Neural crest cell (in vitro differentiated cells): Measurements from ENCODE around the gene P4HA1. TPM values are rescaled to one million over a fixed set of nuclear protein-coding genes. Genes with fewer than 3 reads are reported as not detected.

ENCODE experiments used
- DNase-seq: peaks from one replicate; pipeline ENCODE4 v3.0.0; 2021; ENCODE audit warnings: low read depth, mixed read lengths, low spot score
- H3K27ac Mint-ChIP-seq: one replicate; pipeline ENCODE4 v1.8.0; 2021; ENCODE audit warnings: mild to moderate bottlenecking, mixed read lengths; ENCODE audit not compliant: unreplicated experiment
- H3K27me3 Mint-ChIP-seq: 2 replicates; pipeline ENCODE4 v1.8.0; 2021; ENCODE audit warnings: low read depth, mild to moderate bottlenecking, mixed read lengths
- H3K36me3 Mint-ChIP-seq: 2 replicates; pipeline ENCODE4 v1.8.0; 2021; ENCODE audit warnings: low read depth, mild to moderate bottlenecking, mixed read lengths
- H3K4me1 Mint-ChIP-seq: 2 replicates; pipeline ENCODE4 v1.8.0; 2021; ENCODE audit warnings: mixed read lengths
- H3K4me3 Mint-ChIP-seq: one replicate; pipeline ENCODE4 v1.8.0; 2021; ENCODE audit warnings: mild to moderate bottlenecking, mixed read lengths
- H3K9me3 Mint-ChIP-seq: 2 replicates; pipeline ENCODE4 v1.8.0; 2021; ENCODE audit warnings: mixed read lengths
- total RNA-seq: library from RNA; stranded (reverse); gene quantifications from 2 replicates; pipeline ENCODE4 v1.2.1, GENCODE V29; 2021
- TF ChIP-seq, protein P1 (sequence below): fragments of 200-600 bp; sonication (generic); conservative IDR thresholded peaks from 2 replicates; pipeline ENCODE4 v1.5.0; 2021; ENCODE audit warnings: antibody characterized with exemption, mild to moderate bottlenecking

The P4HA1 gene
- total RNA-seq, 1 donor from 2014 or later, result 32.2 TPM

DNA sequence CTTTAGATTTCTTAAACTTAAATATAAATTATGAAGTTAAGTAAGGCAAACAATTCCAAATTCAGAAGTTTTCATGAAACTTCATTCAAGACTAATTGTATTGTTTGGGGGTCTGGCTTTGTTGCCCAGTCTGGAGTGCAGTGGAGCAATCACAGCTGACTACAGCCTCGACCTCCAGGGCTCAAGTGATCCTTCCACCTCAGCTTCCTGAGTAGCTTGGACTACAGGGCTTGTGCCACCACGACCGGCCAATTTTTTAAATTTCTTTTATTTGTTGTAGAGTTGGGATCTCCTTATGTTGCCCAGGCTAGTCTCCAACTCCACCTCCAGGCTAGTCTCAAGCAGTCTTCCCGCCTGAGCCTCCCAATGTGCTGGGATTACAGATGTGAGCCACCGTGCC is 12.5 kb downstream of the P4HA1 start:
- H3K27me3 Mint-ChIP-seq, result no peaks in the 10 kb centered on the region
- DNase-seq, result no peak
- H3K9me3 Mint-ChIP-seq, result no peaks in the 10 kb centered on the region
- no peak overlapping the region for H3K27ac Mint-ChIP-seq
- no peak overlapping the region for H3K4me3 Mint-ChIP-seq
- TF ChIP-seq, protein P1, sequence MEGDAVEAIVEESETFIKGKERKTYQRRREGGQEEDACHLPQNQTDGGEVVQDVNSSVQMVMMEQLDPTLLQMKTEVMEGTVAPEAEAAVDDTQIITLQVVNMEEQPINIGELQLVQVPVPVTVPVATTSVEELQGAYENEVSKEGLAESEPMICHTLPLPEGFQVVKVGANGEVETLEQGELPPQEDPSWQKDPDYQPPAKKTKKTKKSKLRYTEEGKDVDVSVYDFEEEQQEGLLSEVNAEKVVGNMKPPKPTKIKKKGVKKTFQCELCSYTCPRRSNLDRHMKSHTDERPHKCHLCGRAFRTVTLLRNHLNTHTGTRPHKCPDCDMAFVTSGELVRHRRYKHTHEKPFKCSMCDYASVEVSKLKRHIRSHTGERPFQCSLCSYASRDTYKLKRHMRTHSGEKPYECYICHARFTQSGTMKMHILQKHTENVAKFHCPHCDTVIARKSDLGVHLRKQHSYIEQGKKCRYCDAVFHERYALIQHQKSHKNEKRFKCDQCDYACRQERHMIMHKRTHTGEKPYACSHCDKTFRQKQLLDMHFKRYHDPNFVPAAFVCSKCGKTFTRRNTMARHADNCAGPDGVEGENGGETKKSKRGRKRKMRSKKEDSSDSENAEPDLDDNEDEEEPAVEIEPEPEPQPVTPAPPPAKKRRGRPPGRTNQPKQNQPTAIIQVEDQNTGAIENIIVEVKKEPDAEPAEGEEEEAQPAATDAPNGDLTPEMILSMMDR, result no peak
- H3K36me3 Mint-ChIP-seq, result no peaks in the 10 kb centered on the region
- peaks cover 22% of the 10 kb centered on the region for H3K4me1 Mint-ChIP-seq

DNA sequence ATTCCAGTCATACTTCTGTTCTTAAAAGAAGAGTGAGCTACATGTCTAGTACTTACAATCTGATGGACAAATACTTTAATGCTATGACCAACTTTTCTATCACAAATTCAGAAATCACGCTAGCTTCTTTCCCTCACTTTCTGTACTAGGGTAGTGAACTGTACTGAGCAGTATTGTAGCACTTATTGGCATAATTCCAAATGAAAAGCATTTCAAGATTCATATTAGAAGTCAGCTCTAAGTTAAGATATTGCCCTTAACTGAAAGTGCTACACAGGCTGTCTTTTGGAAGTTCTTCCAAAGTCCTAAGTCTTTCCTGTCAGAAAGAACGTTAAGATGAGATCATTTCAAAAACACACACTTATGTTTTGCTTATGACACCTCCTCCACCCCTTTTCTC is 13.4 kb downstream of the P4HA1 start:
- TF ChIP-seq, protein P1, result no peak
- Mint-ChIP-seq H3K9me3 (no peaks in the 10 kb centered on the region), H3K27ac (no peak overlapping the region), H3K4me3 (no peak overlapping the region), H3K36me3 (no peaks in the 10 kb centered on the region), H3K4me1 (peaks cover 15% of the 10 kb centered on the region), H3K27me3 (no peaks in the 10 kb centered on the region)
- no peak for DNase-seq

DNA sequence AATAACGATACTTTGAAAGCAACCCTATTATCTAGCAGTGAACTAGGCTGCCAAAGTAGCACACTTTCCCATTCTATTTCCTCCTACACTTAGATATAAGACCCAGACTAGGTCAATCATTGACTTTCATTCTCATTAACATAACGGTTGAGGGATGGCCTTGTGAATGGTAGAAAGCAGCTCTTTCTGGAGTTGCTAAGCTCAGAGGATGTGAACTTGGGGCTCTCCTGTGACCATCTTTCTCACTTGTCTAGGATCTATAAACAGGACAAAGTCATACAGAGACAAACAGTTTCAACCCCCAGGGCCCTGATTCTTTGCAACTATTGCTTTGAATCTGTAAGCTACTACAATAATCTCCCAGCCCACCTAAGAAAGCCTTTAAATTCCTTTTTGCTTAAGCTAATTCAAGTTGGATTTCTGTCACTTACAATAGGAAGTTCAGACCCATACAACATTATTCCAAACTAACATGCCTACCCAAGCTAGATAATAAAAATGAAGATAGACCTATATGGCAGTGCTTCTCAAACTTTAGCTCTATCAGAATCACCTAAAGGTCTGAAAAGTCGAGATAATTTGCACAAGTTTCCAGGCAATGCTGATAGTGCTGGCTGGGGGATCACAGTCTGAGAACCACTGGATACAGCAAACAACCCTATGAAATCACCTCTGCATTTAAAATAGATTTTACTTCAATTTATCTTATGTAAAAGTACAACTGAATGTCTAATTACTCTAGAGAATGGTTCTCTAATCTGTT is 16.7 kb downstream of the P4HA1 start:
- Mint-ChIP-seq H3K27me3 (no peaks in the 10 kb centered on the region), H3K27ac (no peak overlapping the region), H3K4me1 (peaks cover 15% of the 10 kb centered on the region), H3K4me3 (no peak overlapping the region), H3K9me3 (no peaks in the 10 kb centered on the region), H3K36me3 (no peaks in the 10 kb centered on the region)
- TF ChIP-seq, protein P1, result no peak
- DNase-seq, result no peak

DNA sequence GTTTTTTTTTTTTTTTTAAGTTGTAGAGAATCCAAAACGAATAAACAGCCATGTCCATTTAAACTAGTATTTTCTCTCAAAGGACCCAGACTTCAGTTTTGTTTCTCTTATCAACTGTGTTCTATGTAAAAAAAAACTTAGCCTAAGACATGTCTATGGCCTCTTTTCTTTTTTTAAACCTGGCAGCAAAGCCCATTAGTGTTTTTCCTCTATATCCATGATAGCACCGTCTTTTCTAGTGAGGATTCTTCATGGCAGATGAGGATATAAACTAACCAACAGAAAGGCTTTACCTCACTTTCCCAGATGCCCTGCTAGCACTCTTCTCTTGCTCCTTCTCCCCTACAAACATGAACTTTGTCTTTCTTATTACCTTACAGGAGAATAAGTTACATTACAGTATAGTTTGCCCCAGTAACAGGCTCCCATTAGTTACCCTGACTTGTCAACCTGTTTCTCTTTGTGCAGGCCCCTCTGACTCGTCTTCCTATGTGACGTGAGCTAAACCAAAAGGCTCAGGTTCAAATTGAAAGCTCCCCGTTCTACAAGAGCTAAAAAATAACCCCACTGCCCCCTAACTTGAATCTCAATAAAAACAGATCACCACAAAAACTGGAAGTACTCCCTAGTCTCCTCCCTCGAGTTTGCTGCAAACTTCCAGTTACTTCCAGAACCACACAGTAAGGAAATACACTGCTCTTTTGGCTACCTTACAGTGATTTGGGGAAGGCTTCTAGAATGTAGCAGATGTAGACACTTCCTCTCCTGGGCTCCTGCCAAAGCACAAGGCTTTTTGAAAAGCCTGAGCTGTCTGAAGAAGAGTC is 20.1 kb downstream of the P4HA1 start:
- H3K27ac Mint-ChIP-seq, result no peak overlapping the region
- TF ChIP-seq, protein P1, result no peak
- peaks cover 8% of the 10 kb centered on the region for H3K4me1 Mint-ChIP-seq
- no peak for DNase-seq
- H3K9me3 Mint-ChIP-seq, result no peaks in the 10 kb centered on the region
- H3K36me3 Mint-ChIP-seq, result peaks cover 2% of the 10 kb centered on the region
- no peaks in the 10 kb centered on the region for H3K27me3 Mint-ChIP-seq
- H3K4me3 Mint-ChIP-seq, result no peak overlapping the region

DNA sequence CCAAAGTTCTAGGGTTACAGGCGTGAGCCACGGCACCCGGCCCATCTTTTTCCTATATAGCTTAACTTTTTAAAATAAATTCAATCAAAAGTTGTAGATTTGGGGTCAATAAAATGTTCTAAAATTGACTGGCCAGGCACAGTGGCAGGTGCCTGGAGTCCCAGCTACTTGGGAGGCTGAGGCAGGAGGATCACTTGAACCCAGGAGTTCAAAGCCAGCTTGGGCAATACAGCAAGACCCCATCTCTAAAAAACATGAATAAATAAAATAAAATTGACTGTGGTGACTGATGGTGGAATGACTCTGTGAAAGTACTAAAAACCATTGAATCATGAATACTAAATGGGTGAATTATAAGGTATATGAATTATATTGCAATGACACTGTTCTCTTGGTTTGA is 20.8 kb downstream of the P4HA1 start:
- H3K27me3 Mint-ChIP-seq, result no peaks in the 10 kb centered on the region
- H3K4me1 Mint-ChIP-seq, result peaks cover 8% of the 10 kb centered on the region
- no peak for DNase-seq
- H3K9me3 Mint-ChIP-seq, result no peaks in the 10 kb centered on the region
- no peak overlapping the region for H3K4me3 Mint-ChIP-seq
- no peak overlapping the region for H3K27ac Mint-ChIP-seq
- TF ChIP-seq, protein P1, result no peak
- H3K36me3 Mint-ChIP-seq, result peaks cover 5% of the 10 kb centered on the region
